ENCODE data around the gene CXCL10.
"Not testable (repeated sequence)": the region's sequence is repeated elsewhere in the genome, so short reads cannot be mapped to it uniquely, and the experiment has no call there.

The CXCL10 gene

DNA sequence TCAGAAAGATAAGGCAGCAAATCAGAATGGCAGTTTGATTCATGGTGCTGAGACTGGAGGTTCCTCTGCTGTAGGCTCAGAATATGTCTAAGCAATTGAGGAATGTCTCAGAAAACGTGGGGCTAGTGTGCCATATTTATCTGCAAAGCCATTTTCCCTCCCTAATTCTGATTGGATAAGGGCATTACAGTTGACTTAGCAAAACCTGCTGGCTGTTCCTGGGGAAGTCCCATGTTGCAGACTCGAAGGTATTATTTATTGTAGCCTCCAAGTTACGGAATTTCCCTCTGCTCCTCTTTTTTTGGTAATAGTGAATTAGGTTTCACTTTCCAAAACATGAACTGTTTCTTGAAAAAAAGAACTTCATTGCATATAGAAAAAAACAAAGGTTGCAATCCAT is at the start of gene CXCL10:
CXCL10 (minus strand) TSS at position 109 of the 400 bp plus-strand sequence; CDS start at position 43, 66 bp downstream.
- no peak for DNase-seq

- no peak for DNase-seq
These were observed 49.5 kb upstream of the CXCL10 start for GRCh38 chr4:76072760-76073159.

DNA sequence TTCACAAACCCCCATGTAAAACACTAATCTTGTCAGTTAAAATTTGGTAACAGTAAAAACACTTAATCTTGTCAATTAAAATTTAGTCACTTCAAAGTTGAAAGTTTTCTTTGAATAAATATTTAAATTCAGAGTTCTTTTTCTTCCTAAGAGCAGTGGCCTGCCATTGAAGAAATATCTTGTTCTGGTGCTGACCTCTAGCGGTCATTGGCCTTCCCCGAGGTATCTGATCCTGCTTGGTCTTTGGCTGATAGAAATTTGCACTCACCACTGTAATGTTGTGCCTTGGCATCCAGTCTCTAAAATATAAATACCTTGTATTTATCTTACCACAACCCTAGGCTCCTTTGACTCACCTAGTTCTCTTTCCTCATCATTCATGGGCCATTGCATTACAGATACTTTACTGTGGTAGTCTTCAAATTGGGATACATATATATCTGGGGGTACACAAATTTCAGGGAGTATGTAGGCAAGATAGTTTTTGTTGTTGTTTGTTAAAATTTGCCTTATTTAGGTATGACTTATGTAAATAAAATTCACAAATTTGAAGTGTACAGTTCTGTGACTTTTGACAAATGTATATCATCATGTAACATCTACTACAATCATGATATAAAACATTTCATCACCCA is 44.5 kb upstream of the CXCL10 start:
- DNase-seq, result peak; percentile 63

DNA sequence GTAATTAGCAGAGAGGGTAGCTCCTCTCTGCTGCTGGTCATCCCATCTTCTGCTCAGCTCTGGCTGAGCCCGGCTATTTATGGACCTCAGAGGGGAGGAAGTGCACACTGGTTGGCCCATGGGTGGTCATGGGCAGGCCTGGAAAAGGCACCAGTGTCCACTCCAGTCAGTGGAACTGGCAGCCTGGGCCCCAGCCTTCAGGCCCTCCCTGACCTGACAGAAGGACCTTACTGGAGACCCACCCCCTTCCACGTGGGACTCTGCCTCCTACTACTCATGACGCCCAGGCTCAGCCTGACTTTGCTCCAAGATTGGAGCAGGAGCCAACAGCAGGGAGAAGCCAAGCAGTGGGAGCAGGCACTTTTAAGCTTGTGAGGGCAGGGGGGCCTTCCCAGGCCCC is 43.2 kb upstream of the CXCL10 start:
- DNase-seq, result no peak

GRCh38 chr4:76061982-76062381 is 38.7 kb upstream of the CXCL10 start:
- no peak for DNase-seq

DNA sequence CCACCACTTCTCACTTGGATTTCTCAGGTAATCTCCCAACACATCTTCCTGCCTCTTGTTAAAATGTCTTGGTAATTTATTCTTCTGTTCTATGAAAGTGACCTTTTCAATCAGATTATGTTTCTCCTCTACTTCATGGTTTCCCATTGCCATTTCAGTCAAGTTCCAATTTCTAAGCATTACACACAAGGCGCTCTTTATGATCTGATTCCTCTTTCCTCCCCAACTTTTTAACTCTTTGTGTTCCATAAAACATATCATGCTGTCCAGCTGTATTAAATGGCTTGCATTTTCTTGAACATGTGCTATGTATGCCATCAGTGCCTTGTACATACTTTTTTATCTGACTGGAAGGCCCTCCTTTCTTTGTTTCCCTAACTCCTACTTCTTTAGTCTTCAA is 38.1 kb upstream of the CXCL10 start:
- DNase-seq, result no peak

DNA sequence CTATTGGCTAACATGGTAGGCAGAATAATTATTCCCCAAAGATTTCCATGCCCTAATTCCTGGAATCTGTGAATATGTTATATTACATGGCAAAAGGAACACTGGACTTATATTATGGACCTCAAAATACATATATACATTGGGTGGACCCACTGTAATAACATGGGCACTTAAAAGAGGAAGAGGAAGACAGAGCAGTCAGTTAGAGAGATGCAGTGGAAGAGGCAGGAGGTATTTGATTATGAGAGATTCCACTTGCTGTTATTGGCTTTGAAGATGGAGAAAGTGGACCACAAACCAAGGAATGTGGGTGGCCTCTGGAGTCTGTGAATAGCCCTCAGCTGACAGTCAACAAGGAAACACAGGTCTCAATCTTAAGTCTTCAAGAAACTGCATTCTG is 37.2 kb upstream of the CXCL10 start:
- DNase-seq, result no peak

DNA sequence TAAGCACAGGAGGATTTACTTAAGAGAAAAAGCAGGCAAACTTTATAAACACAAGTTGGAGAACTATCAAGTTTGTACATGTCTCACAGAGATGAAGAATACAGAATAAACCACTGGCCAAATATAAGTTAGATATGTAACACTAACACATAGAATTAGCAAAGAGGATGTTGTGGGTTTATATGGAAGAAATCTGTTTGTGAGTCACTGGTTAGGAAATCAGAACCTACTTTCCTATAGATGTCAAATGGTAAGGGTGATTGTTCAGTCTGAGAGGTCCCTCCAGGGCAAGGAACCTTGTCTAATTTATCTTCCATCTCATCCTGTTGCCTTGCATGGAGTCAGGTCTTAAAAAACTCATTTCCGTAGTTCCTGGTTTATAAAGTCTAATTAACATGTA is 36.5 kb upstream of the CXCL10 start:
- no peak for DNase-seq

DNA sequence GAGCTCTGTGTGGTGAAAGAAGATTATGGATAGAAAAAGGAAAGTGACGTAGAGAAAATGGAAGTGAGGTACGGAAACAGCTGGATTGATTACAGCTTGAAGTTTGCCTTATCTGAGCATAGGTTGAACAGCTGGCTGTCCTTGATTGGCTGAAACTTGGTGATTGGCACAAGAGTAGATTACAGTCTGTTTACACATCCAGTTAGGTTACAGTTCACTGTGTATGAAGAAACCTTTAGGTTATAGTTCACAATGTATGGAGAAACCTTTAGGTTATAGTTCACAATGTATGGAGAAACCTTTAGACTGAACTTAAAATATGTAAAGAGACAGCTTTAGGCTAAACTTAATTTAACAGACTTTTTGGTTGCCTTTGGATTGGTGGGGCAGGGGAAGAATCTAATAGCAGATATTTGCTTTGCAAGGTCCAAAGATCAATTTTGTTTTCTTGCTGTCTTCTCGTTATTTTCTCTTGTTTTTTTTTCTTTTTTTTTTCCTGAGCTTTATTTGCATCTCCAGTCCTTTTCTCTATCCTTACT is 35.7 kb upstream of the CXCL10 start:
- DNase-seq, result no peak

DNA sequence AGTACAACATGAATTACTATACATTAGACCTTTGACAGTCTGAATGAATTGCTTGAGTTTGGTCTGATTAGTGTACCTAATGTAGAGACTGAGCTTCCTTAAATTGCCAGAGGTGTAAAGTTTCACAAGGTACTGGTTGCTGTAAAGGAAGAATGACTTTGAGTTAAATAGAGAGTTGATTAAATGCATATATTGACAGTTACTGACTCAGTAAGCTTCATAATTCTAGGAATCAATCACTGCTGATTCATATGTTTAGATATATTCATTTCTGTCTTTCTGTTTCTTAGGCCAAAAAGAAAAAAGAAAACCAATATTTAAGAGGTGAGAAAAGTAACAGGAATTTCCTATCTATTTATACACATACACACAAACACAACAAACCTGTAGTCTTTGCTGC is 35.0 kb upstream of the CXCL10 start:
- no peak for DNase-seq

GRCh38 chr4:76055421-76055820 is 32.1 kb upstream of the CXCL10 start:
- no peak for DNase-seq

GRCh38 chr4:76055016-76055415 is 31.7 kb upstream of the CXCL10 start:
- no peak for DNase-seq

DNA sequence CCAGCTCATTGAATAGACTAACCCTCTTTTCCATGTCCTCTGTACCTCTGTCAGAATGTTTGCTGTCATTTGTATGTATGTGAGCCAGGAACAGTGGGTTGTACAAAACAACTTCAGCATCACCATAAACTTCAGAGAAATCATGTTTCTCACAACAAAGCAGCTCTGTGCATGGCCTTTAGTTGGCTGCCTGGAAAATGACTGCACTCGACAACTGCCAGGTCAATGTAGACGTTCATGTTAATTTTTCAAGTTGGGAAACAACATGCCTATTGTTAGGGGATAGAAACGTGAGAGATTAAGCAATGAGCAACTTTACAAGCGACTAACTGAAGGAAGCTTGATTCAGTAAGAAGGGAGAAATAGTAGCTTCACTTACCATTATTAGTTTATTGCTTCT is 30.4 kb upstream of the CXCL10 start:
- no peak for DNase-seq

- not testable (repeated sequence) for DNase-seq
These were observed 27.3 kb upstream of the CXCL10 start for GRCh38 chr4:76050560-76051050.

DNA sequence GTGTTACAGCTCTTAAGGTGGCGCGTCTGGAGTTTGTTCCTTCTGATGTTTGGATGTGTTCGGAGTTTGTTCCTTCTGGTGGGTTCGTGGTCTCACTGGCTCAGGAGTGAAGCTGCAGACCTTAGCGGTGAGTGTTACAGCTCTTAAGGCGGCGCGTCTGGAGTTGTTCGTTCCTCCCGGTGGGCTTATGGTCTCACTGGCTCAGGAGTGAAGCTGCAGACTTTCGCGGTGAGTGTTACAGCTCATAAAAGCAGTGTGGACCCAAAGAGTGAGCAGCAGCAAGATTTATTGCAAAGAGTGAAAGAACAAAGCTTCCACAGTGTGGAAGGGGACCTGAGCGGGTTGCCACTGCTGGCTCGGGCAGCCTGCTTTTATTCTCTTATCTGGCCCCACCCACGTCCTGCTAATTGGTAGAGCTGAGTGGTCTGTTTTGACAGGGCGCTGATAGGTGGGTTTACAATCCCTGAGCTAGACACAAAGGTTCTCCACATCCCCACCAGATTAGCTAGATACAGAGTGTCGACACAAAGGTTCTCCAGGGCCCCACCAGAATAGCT is 26.6 kb upstream of the CXCL10 start:
- DNase-seq, result not testable (repeated sequence)

DNA sequence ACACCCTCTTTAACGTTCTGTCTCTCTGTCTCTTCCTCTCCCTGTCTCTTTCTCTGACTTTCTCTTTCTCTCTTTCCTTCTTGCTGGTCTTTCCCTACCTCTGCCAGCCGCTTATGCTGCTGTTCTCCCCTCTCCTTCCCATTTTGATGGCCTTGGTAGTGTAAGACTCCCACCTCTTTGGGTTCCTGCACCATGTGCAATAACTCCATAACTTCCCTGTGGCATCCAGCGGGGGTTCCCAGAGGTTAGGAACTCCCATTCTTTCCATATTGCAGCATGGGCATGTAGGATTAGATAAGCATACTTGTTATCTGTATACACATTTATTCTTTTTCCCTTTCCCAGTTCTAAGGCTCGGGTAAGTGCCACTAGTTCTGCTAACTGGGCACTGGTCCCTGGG is 21.4 kb upstream of the CXCL10 start:
- not testable (repeated sequence) for DNase-seq

GRCh38 chr4:76043306-76043705 is 20.0 kb upstream of the CXCL10 start:
- not testable (repeated sequence) for DNase-seq

DNA sequence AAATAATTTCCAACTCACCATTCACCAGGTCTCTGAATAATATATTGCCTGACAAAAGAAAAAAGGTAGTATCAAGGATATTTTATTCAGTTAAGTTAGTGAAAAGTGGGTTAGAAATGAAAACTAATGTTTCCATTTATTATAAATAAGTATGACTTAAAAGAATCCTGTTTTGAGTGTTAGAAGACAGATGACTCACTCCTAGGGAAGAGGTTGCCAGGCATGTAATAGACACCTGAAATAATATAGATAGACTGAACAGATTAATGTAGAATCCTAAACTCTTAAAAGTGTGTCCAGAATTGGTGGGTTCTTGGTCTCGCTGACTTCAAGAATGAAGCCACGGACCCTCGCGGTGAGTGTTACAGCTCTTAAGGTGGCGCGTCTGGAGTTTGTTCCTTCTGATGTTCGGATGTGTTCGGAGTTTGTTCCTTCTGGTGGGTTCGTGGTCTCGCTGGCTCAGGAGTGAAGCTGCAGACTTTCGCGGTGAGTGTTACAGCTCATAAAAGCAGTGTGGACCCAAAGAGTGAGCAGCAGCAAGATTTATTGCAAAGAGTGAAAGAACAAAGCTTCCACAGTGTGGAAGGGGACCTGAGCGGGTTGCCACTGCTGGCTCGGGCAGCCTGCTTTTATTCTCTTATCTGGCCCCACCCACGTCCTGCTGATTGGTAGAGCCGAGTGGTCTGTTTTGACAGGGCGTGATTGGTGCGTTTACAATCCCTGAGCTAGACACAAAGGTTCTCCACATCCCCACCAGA is 19.1 kb upstream of the CXCL10 start:
- DNase-seq, result not testable (repeated sequence)

DNA sequence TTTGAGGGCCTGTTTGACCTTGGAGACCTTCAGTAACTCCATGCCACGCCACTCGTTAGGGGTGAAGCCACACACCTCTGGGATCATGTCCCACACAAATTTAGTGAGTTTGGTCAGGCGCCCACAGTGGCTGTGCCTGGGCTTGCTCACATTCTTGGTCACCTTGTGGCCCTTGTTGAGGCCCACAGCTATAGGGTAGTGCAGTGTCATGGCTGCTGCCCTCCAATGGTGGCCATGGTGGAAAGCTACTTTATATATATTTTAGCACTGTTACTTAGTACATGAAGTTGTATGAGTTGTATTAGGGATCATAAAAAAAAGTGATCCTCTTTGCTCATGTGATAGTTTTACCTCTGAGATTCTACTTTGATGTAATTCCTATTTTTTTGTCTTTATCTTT is 13.6 kb upstream of the CXCL10 start:
- no peak for DNase-seq

- no peak for DNase-seq
These were observed 12.6 kb upstream of the CXCL10 start, which contains the start of gene CXCL11 for GRCh38 chr4:76035799-76036380. Gene CXCL11, minus strand, starts transcription at chr4:76036070. Its CDS starts 83 bp downstream, at chr4:76035987.

DNA sequence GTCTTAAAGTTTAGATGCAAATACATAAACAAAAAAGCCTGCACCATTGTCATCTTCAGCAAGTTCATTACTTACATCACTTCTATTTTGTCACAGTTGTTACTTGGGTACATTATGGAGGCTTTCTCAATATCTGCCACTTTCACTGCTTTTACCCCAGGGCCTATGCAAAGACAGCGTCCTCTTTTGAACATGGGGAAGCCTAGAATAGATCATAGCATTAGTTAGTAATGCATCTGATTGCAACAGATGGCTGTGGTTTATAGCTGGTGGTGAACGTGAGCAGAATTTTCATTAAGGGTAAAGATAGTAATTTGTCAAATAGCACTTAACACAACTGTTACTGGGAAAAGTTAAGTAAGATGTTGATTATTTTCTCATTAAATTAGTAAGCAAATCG is 11.8 kb upstream of the CXCL10 start:
- DNase-seq, result no peak

DNA sequence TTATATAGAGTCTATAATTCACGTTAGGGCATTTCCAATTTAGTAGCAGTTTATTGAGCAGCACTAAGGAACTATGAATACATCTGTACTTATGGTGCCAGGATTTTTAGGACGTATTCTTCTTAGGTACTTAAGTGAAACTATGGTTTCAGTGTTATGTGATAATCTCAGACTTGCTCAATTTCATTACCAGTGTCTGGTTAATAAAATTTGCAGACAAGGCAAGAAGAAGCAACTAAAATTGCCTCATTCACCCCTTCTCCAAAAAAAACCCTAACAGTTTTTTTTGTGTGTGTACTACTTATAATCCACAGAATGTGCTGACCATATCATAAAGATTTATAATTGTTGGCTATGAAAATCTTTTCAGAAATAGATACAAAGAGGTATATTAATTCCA is 6.0 kb upstream of the CXCL10 start:
- no peak for DNase-seq

- DNase-seq, result no peak
These were observed 5.1 kb upstream of the CXCL10 start for GRCh38 chr4:76028350-76028765.
